ENCODE measurements around the gene AFF3. TPM values are rescaled to one million over a fixed set of nuclear protein-coding genes. Genes with fewer than 3 reads are reported as not detected.

Gene AFF3
- total RNA-seq, 1 experiment from 2014 or later: not detected

- CTCF ChIA-PET: interaction anchor here (0.7 kb wide), 1 partner anchor 658 kb away, joined by 6 read pairs; no protein-coding TSS in a partner anchor
- Histone ChIP-seq H3K27ac (ENCODE audit: low read depth, low read length, poor library complexity, severe bottlenecking) (no peak overlapping the region), H3K27me3 (replicated peaks; ENCODE audit: insufficient read depth, low read depth, low read length, poor library complexity) (peaks cover 21% of the 10 kb centered on the region), H3K4me1 (ENCODE audit: insufficient read depth, low read length, poor library complexity, severe bottlenecking) (no peaks in the 10 kb centered on the region), H3K36me3 (ENCODE audit: insufficient read depth, low read length, poor library complexity, severe bottlenecking) (no peaks in the 10 kb centered on the region), H3K9me3 (ENCODE audit: low read depth, low read length, poor library complexity, severe bottlenecking) (no peaks in the 10 kb centered on the region), H3K4me3 (ENCODE audit: low read depth, low read length, poor library complexity, severe bottlenecking) (no peak overlapping the region)
- BruUV-seq (replicated peaks): no TSS peak
- DNase-seq (ENCODE audit: low spot score): no peak
- TF ChIP-seq CTCF (conservative IDR thresholded peaks at IDR 0.05; ENCODE audit: low read depth, low read length) (0 out of 2 replicates have a peak, but pooled peaks have one; percentile 10), EZH2 (IDR thresholded peaks at IDR 0.05; ENCODE audit: borderline replicate concordance, low read depth, low read length, poor library complexity, severe bottlenecking) (no peak)
- intact Hi-C loops (cut with micrococcal nuclease; ENCODE audit: unreplicated experiment): no loop called here
- POLR2A ChIA-PET (ENCODE audit: low non-redundant PET): no interaction called here
Observed at GRCh38 chr2:99653433-99653832, 489.0 kb downstream of the AFF3 start.

DNA sequence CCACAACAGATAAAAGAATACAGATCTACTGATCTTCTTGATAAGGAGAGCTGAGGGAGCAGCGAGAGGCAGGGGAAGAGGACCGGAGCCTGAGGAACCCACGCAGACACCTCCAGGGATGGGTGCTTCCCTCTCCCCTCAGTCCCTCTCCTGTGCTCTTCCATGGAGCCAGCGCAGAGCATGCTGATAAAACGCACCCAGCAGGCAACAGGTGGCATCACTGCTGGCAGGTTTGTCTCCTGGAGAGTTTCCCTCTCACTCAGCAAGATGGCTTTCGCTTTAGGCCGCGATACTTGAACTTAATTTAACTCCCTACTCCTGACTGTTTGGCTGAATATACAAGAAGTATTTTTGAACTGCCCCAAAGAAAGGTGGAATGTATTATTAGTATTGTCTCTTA is 489.5 kb downstream of the AFF3 start:
- ChIA-PET POLR2A (ENCODE audit: low non-redundant PET) (no interaction called here), CTCF (no interaction called here)
- Histone ChIP-seq H3K4me3 (ENCODE audit: low read depth, low read length, poor library complexity, severe bottlenecking) (no peak overlapping the region), H3K4me1 (ENCODE audit: insufficient read depth, low read length, poor library complexity, severe bottlenecking) (no peaks in the 10 kb centered on the region), H3K9me3 (ENCODE audit: low read depth, low read length, poor library complexity, severe bottlenecking) (no peaks in the 10 kb centered on the region), H3K27me3 (replicated peaks; ENCODE audit: insufficient read depth, low read depth, low read length, poor library complexity) (peaks cover 21% of the 10 kb centered on the region), H3K27ac (ENCODE audit: low read depth, low read length, poor library complexity, severe bottlenecking) (no peak overlapping the region), H3K36me3 (ENCODE audit: insufficient read depth, low read length, poor library complexity, severe bottlenecking) (no peaks in the 10 kb centered on the region)
- intact Hi-C loops (cut with micrococcal nuclease; ENCODE audit: unreplicated experiment): no loop called here
- DNase-seq (ENCODE audit: low spot score): no peak
- TF ChIP-seq CTCF (conservative IDR thresholded peaks at IDR 0.05; ENCODE audit: low read depth, low read length) (no peak), EZH2 (IDR thresholded peaks at IDR 0.05; ENCODE audit: borderline replicate concordance, low read depth, low read length, poor library complexity, severe bottlenecking) (no peak)
- no TSS peak for BruUV-seq (replicated peaks)

DNA sequence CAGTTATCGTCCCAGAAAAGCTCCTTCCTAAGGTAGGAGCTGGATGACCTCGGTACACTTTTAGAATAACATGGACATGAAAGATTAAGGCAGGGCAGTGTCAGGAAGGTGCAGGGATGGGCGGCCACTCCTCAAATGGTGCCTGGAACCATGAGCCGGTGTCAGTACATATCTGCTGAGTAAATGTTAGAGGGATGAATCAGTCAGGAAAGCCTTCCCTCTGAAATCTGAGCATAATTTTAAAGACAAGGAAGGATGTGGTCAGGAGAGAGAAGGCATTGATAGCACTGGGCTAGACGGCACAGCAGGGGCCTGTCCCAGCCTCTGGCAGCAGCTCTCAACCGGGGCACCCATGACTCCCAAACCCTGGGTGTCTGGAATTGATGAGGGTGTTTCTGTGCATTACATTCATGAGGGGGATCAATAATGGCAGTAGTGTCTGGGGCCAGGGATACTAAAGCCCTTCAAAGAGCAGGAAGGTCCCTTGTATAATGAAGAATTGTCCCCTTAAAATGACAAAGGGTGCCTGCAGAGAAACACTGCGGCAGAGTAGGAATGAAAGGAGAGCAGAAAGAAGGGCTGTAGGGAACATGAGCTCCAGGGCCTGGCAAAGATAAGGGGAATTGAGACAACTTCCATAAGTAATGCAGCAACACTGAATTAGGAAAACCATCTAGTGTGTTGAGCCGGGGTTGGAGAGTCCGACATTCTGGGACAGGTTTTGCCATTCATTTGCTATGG is 490.3 kb downstream of the AFF3 start:
- Histone ChIP-seq H3K36me3 (ENCODE audit: insufficient read depth, low read length, poor library complexity, severe bottlenecking) (no peaks in the 10 kb centered on the region), H3K9me3 (ENCODE audit: low read depth, low read length, poor library complexity, severe bottlenecking) (no peaks in the 10 kb centered on the region), H3K27me3 (replicated peaks; ENCODE audit: insufficient read depth, low read depth, low read length, poor library complexity) (peaks cover 17% of the 10 kb centered on the region), H3K4me1 (ENCODE audit: insufficient read depth, low read length, poor library complexity, severe bottlenecking) (no peaks in the 10 kb centered on the region), H3K27ac (ENCODE audit: low read depth, low read length, poor library complexity, severe bottlenecking) (no peak overlapping the region), H3K4me3 (ENCODE audit: low read depth, low read length, poor library complexity, severe bottlenecking) (no peak overlapping the region)
- DNase-seq (ENCODE audit: low spot score): no peak
- intact Hi-C loops (cut with micrococcal nuclease; ENCODE audit: unreplicated experiment): no loop called here
- ChIA-PET POLR2A (ENCODE audit: low non-redundant PET) (no interaction called here), CTCF (no interaction called here)
- no peak for TF ChIP-seq EZH2 (IDR thresholded peaks at IDR 0.05; ENCODE audit: borderline replicate concordance, low read depth, low read length, poor library complexity, severe bottlenecking)
- BruUV-seq (replicated peaks): no TSS peak

Measured in A673 (cell line).